NT2/D1 (cell line): ENCODE results near the gene SEMA7A.

Experiments
- SUZ12 ChIP-seq: IDR thresholded peaks from 2 replicates; pipeline ENCODE4 v1.6.1; 2011; ENCODE audit not compliant: insufficient read length, insufficient read depth; ENCODE audit errors: extremely low read depth
- YY1 ChIP-seq: IDR thresholded peaks from 2 replicates; pipeline ENCODE4 v1.6.1; 2011; ENCODE audit not compliant: insufficient read length, insufficient read depth
- ZNF274 ChIP-seq: IDR thresholded peaks from 2 replicates; pipeline ENCODE4 v1.6.1; 2011; ENCODE audit warnings: mild to moderate bottlenecking, low read depth, low read length

DNA sequence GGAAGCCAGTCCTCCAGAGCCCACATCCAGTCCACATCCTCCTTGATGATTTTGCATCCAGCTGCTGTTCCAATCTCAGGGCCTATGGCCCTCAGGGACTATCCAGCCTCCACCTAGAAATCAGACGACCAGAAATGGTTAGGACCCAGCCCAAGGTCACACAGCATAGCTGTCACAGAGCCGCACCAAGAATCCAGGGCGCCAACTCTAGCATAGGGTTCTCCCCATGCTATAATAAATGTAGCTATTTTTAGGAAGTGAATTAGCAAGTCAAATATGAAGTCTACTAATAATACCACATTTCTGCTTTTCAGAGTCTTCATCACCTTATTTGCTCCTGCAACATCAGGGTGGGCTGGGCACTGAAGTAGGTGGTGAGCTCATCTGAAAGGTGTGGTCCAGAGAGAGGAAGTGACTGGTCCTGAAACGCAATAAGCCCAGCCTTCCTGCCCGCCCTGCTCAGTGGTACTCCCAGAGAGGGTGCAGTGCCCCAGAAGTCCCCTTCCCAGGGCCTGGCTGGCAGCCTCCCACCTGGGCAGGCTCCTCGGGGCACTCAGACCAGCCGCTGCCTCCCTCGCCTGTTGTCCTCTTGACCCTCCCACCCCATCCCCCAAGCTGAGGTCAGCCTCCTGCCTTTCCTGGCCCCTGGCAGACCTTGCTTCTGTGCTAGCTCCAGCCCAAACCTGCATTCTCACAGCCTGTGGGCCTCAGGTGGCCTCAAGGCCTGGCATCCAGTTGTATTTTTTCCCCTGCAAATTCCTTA is 48.7 kb downstream of the SEMA7A start:
- TF ChIP-seq YY1 (no peak), ZNF274 (no peak), SUZ12 (no peak)
